Measurements from ENCODE around the gene TMEM14C.
"Not testable (repeated sequence)": the region's sequence is repeated elsewhere in the genome, so short reads cannot be mapped to it uniquely, and the experiment has no call there.

TMEM14C gene

GRCh38 chr6:10750568-10750967, 27.7 kb downstream of the TMEM14C start:
- H3K27ac ChIP-seq, H3K4me3 ChIP-seq: not testable (repeated sequence)

GRCh38 chr6:10751757-10752156, 28.9 kb downstream of the TMEM14C start:
- H3K27ac ChIP-seq, H3K4me3 ChIP-seq: not testable (repeated sequence)

DNA sequence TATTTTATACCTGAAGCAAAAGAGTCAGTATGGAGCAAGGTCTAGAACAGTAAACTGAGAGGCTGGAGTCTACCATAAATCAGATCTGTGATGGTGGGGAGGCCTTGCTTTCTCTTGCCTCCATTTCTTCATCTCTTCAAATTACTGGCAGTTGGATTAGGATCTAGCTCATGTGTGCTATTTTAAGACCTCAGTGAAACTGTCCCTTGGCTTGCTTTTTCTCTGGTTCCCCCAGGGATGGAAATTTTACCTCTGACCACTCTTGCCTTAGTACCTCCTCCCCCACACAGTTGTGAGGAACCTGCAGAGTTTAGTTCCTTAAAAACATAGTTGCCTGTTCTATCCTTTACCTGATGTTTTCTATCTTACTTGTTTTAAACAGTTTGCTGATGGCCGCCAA, 33.2 kb downstream of the TMEM14C start:
- H3K4me3 ChIP-seq, result no peak overlapping the region
- no peak overlapping the region for H3K27ac ChIP-seq

GRCh38 chr6:10759312-10759839, 36.5 kb downstream of the TMEM14C start:
- Histone ChIP-seq H3K4me3 (no peak overlapping the region), H3K27ac (peak overlapping the region in 3 of 21 experiments; percentile 1 to 51 (median 21))

GRCh38 chr6:10759884-10760329, 37.0 kb downstream of the TMEM14C start:
- Histone ChIP-seq H3K27ac (peak overlapping the region in 4 of 21 experiments; percentile 1 to 51 (median 30)), H3K4me3 (no peak overlapping the region)

DNA sequence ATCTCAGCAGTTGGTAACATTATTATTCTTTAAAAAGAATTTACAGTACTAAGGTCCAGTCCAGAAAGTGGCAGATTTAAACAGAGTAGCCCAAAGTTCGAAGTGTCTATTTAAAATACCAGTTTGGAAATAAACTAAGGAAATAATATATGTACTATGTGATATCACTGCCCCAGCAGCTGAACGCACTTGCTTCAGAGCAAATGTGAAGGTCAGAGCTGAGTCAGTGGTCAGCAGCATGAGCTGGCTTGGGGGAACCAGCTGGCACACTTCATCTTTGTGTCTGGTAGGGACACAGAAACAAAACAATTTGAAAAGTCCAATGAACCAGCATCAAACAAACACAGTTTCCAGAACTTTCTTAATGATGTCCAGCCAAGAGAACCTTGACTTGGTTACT, 40.1 kb downstream of the TMEM14C start:
- no peak overlapping the region for H3K27ac ChIP-seq
- no peak overlapping the region for H3K4me3 ChIP-seq

- H3K27ac ChIP-seq, result no peak overlapping the region
- H3K4me3 ChIP-seq, result no peak overlapping the region
Measured at GRCh38 chr6:10769419-10769818, 46.5 kb downstream of the TMEM14C start.

DNA sequence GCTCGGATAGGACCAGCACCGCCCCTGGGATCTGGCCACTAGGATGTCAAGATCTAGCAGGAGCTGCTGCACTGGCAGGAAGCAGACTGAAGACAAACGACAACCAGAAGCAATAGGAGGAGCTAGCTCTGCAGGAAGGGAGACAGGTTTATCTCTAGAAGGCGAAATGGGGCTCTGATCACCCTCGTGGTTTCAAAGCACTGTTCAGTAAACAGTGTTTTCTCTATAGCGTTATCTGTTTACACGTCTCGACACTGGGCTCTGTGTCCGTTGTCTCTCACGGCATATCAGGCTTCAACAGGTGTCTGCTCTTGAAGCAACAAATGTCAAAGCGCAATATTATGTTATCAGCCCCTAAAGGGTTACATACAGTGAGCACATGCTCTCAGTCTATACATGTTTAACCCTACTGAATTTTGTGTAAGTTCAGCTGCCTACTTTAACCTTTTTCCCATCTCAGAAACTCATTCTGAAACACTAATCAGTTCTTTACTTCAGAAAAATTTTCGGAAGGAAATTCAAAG, 48.6 kb downstream of the TMEM14C start:
- no peak overlapping the region for H3K4me3 ChIP-seq
- no peak overlapping the region for H3K27ac ChIP-seq

DNA sequence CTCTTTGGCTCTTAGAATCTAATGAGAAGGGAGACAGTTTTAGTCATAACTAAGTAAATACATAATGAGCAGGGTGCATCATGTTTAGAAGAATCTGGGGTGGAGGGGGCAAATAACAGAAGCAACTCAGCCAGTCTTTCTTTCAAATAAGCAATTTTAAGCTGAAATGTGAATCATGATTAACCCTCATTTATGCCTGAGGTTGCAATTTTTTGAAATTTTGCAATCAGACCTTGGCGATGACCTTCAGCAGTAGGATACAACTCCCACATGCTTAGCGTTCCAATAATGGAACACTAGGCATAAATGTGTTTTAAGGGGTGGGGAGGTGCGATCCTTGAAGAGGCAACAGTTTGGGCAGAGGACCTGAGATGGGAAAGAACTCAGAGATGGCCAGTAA, 55.4 kb downstream of the TMEM14C start:
- Histone ChIP-seq H3K27ac (no peak overlapping the region), H3K4me3 (no peak overlapping the region)

DNA sequence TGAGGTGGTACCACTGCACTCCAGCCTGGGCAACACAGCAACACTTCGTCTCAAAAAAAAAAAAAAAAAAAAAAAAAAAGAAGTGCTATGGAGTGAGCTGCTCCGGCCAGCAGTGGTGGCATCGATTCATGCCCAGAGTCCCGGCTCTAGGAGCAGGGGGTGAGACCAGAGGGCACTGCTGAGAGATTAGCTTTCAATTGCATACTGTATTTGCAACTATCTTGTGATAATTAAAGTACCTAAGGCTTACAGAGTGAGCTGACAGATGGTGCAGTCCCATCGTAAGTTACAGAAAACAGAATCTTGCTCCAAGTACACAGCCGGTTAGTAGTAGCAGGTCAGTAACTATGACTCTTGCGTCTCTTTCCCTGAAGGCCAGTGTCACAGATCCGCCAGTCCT, 56.2 kb downstream of the TMEM14C start:
- H3K27ac ChIP-seq, result no peak overlapping the region
- no peak overlapping the region for H3K4me3 ChIP-seq
